ENCODE measurements around the gene ABCB10. TPM values are rescaled to one million over a fixed set of nuclear protein-coding genes. Genes with fewer than 3 reads are reported as not detected.

The ABCB10 gene
- total and polyA plus RNA-seq, 4 donors = 6.2 to 190 (median 11.5) TPM

- no peak overlapping the region for H3K4me3 ChIP-seq (ENCODE audit: low read depth in 1 of 3, low read length in 3 of 3)
- no peaks in the 10 kb centered on the region for H3K27me3 ChIP-seq (ENCODE audit: control insufficient read depth in 4 of 4, insufficient read depth in 4 of 4, low read length in 3 of 4)
- H3K9me3 ChIP-seq (ENCODE audit: control insufficient read depth in 4 of 4, low read length in 3 of 4) = no peaks in the 10 kb centered on the region
- 96% methylated on average over 5 of the region's 5 CpGs for WGBS
- peaks cover 0 to 9% (median 1%) of the 10 kb centered on the region in 4 donors for H3K4me1 ChIP-seq (ENCODE audit: control insufficient read depth in 4 of 4, insufficient read depth in 4 of 4, low read length in 3 of 4)
- no peak overlapping the region for H3K9ac ChIP-seq (ENCODE audit: low read depth in 1 of 2, low read length in 2 of 2)
- DNase-seq (ENCODE audit: low spot score) = no peak
- H3K36me3 ChIP-seq (ENCODE audit: control insufficient read depth in 4 of 4, insufficient read depth in 3 of 4, low read depth in 1 of 4, low read length in 3 of 4) = peaks cover 0 to 36% (median 29%) of the 10 kb centered on the region in 4 donors
- TF ChIP-seq, protein P1, sequence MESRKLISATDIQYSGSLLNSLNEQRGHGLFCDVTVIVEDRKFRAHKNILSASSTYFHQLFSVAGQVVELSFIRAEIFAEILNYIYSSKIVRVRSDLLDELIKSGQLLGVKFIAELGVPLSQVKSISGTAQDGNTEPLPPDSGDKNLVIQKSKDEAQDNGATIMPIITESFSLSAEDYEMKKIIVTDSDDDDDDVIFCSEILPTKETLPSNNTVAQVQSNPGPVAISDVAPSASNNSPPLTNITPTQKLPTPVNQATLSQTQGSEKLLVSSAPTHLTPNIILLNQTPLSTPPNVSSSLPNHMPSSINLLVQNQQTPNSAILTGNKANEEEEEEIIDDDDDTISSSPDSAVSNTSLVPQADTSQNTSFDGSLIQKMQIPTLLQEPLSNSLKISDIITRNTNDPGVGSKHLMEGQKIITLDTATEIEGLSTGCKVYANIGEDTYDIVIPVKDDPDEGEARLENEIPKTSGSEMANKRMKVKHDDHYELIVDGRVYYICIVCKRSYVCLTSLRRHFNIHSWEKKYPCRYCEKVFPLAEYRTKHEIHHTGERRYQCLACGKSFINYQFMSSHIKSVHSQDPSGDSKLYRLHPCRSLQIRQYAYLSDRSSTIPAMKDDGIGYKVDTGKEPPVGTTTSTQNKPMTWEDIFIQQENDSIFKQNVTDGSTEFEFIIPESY (IDR thresholded peaks at IDR 0.05) = no peak
- TF ChIP-seq CTCF (IDR thresholded peaks at IDR 0.05; ENCODE audit: low read depth, low read length, missing input control) (no peak), YY1 (IDR thresholded peaks at IDR 0.05) (no peak), TAF1 (conservative IDR thresholded peaks at IDR 0.05) (no peak), FOXA2 (IDR thresholded peaks at IDR 0.05) (no peak)
- TF ChIP-seq, protein P2, sequence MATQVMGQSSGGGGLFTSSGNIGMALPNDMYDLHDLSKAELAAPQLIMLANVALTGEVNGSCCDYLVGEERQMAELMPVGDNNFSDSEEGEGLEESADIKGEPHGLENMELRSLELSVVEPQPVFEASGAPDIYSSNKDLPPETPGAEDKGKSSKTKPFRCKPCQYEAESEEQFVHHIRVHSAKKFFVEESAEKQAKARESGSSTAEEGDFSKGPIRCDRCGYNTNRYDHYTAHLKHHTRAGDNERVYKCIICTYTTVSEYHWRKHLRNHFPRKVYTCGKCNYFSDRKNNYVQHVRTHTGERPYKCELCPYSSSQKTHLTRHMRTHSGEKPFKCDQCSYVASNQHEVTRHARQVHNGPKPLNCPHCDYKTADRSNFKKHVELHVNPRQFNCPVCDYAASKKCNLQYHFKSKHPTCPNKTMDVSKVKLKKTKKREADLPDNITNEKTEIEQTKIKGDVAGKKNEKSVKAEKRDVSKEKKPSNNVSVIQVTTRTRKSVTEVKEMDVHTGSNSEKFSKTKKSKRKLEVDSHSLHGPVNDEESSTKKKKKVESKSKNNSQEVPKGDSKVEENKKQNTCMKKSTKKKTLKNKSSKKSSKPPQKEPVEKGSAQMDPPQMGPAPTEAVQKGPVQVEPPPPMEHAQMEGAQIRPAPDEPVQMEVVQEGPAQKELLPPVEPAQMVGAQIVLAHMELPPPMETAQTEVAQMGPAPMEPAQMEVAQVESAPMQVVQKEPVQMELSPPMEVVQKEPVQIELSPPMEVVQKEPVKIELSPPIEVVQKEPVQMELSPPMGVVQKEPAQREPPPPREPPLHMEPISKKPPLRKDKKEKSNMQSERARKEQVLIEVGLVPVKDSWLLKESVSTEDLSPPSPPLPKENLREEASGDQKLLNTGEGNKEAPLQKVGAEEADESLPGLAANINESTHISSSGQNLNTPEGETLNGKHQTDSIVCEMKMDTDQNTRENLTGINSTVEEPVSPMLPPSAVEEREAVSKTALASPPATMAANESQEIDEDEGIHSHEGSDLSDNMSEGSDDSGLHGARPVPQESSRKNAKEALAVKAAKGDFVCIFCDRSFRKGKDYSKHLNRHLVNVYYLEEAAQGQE (IDR thresholded peaks at IDR 0.05) = no peak
- no peak overlapping the region for H3K27ac ChIP-seq (ENCODE audit: low read depth in 1 of 2, low read length in 2 of 2)
These were observed 19.6 kb downstream of the ABCB10 start for GRCh38 chr1:229538945-229539344.

DNA sequence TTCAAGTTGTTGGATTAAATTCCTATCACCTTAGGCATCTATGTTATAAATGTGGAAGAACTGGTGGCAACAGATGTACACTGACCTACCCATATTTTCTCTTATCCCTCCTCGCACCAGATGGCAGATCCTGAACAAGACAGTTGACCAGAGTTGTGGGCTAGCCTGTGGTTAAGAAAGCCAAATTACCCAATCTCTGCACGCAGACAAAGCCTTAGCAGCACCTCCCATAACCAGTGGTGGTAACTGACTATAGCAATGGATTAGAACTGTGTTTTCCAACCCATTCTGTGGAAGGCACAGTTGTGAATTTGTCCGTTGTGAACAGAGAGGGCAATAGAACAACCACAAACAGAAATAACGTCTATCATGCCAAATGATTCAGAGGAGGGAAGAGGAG lies 20.6 kb downstream of the ABCB10 start:
- Histone ChIP-seq H3K27ac (ENCODE audit: low read depth in 1 of 2, low read length in 2 of 2) (no peak overlapping the region), H3K27me3 (ENCODE audit: control insufficient read depth in 4 of 4, insufficient read depth in 4 of 4, low read length in 3 of 4) (no peaks in the 10 kb centered on the region), H3K36me3 (ENCODE audit: control insufficient read depth in 4 of 4, insufficient read depth in 3 of 4, low read depth in 1 of 4, low read length in 3 of 4) (peaks cover 0 to 38% (median 28%) of the 10 kb centered on the region in 4 donors), H3K9ac (ENCODE audit: low read depth in 1 of 2, low read length in 2 of 2) (no peak overlapping the region), H3K4me1 (ENCODE audit: control insufficient read depth in 4 of 4, insufficient read depth in 4 of 4, low read length in 3 of 4) (peaks cover 0 to 9% (median 1%) of the 10 kb centered on the region in 4 donors), H3K9me3 (ENCODE audit: control insufficient read depth in 4 of 4, low read length in 3 of 4) (no peaks in the 10 kb centered on the region), H3K4me3 (ENCODE audit: low read depth in 1 of 3, low read length in 3 of 3) (no peak overlapping the region)
- TF ChIP-seq YY1 (IDR thresholded peaks at IDR 0.05) = no peak
- TF ChIP-seq GABPA (IDR thresholded peaks at IDR 0.05 in 1 of 2, conservative IDR thresholded peaks at IDR 0.05 in 1 of 2) = no peak
- no peak for TF ChIP-seq SP1 (IDR thresholded peaks at IDR 0.05)
- TF ChIP-seq FOXA1 (IDR thresholded peaks at IDR 0.05) = no peak
- no peak for TF ChIP-seq RXRA (IDR thresholded peaks at IDR 0.05)
- DNase-seq (ENCODE audit: low spot score) = no peak
- 79% methylated on average over 4 of the region's 4 CpGs for WGBS

DNA sequence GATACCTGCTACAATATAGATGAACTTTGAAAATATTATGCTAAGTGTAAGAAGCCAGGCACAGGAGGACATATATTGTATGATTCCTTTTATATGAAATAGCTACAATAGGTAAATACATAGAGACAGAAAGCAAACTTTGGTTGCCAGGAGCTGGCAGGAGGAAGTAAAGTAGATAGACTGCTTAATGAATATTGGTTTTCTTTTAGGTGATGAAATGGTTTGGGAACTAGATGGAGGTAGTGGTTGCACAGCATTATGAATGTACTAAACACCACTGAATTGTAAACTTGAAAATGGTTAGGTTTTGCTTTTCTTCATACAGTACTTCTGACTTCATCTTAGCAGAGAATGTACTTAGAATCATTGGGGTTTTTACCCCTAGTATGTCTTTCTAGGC lies 21.5 kb downstream of the ABCB10 start:
- H3K27me3 ChIP-seq (ENCODE audit: control insufficient read depth in 4 of 4, insufficient read depth in 4 of 4, low read length in 3 of 4) = no peaks in the 10 kb centered on the region
- no peak overlapping the region for H3K4me3 ChIP-seq (ENCODE audit: low read depth in 1 of 3, low read length in 3 of 3)
- H3K4me1 ChIP-seq (ENCODE audit: control insufficient read depth in 4 of 4, insufficient read depth in 4 of 4, low read length in 3 of 4) = peaks cover 0 to 9% (median 1%) of the 10 kb centered on the region in 4 donors
- H3K27ac ChIP-seq (ENCODE audit: low read depth in 1 of 2, low read length in 2 of 2) = no peak overlapping the region
- no peak overlapping the region for H3K9ac ChIP-seq (ENCODE audit: low read depth in 1 of 2, low read length in 2 of 2)
- no peak for DNase-seq (ENCODE audit: low spot score)
- H3K9me3 ChIP-seq (ENCODE audit: control insufficient read depth in 4 of 4, low read length in 3 of 4) = no peaks in the 10 kb centered on the region
- peaks cover 0 to 41% (median 30%) of the 10 kb centered on the region in 4 donors for H3K36me3 ChIP-seq (ENCODE audit: control insufficient read depth in 4 of 4, insufficient read depth in 3 of 4, low read depth in 1 of 4, low read length in 3 of 4)
- TF ChIP-seq NR2F2 (IDR thresholded peaks at IDR 0.05) (no peak), YY1 (IDR thresholded peaks at IDR 0.05) (no peak), FOXA2 (IDR thresholded peaks at IDR 0.05) (no peak), EGR1 (IDR thresholded peaks at IDR 0.05; ENCODE audit: low read depth in 2 of 2) (no peak), HNF4A (conservative IDR thresholded peaks at IDR 0.05) (no peak), SP1 (IDR thresholded peaks at IDR 0.05) (no peak), RXRA (IDR thresholded peaks at IDR 0.05) (no peak), TAF1 (conservative IDR thresholded peaks at IDR 0.05) (no peak), RAD21 (IDR thresholded peaks at IDR 0.05) (no peak), JUND (IDR thresholded peaks at IDR 0.05) (no peak), GABPA (IDR thresholded peaks at IDR 0.05 in 1 of 2, conservative IDR thresholded peaks at IDR 0.05 in 1 of 2) (no peak), HNF4G (IDR thresholded peaks at IDR 0.05) (no peak)
- TF ChIP-seq, protein P1 (IDR thresholded peaks at IDR 0.05) = no peak
